ENCODE measurements around the gene SLC12A7.
"Not testable (repeated sequence)": the region's sequence is repeated elsewhere in the genome, so short reads cannot be mapped to it uniquely, and the experiment has no call there.

The SLC12A7 gene

DNA sequence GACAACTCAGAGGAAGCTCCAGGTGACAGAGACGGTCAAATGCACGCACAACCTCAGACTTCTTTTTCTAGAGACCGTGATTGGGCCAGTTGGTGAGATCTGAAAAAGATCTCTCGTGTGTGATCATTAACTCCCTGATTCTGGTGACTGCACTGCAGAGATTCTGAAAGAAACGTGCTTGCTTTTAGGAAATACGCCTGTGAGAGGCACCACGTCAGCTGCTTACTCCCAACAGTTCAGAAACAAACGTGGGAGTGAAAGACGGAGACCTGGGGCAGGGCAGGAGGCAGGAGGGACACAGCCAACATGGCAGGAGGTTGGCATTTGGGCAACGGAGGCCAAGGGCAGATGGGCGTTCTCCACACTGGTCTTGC, 15.9 kb downstream of the SLC12A7 start:
- no peak for DNase-seq (ENCODE audit: low read depth)

DNA sequence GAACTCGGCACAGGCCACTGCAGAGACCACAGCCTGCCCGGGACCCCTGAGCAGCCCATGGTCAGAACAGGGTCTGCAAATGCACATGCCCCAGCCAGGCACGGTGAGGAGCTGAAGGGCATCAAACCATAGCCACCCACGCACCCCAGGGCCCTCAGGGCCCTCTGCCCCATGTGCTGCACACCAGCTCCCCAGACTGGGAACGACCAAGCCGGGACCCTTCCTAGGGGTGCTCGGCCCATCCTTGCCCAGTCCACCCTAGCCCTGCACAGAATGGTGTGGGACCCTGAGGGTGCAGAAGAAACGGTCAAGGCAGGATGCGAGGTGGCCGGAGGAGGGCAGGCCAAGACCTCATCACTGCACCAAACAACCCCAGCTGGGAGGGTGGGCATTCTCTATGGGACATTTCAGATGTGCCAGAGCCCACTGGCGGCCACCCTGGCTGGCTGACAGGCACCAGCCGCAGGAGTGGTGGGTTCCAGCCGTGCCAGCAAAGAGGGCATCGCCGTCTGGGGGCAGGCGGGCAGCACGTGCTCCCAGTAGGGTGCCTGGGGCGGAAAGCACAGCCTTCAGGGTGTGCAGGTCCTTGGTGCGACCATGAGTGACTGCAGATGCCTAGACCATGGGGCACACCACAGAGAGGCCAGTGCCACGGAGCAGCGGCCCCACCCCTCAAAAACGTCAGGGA, 16.4 kb downstream of the SLC12A7 start:
- DNase-seq (ENCODE audit: low read depth), result no peak

- no peak for DNase-seq (ENCODE audit: low read depth)
Observed at GRCh38 chr5:1094670-1095190, 17.1 kb downstream of the SLC12A7 start.

GRCh38 chr5:1093361-1093760, 18.5 kb downstream of the SLC12A7 start:
- no peak for DNase-seq (ENCODE audit: low read depth)

- no peak for DNase-seq (ENCODE audit: low read depth)
Observed at GRCh38 chr5:1092122-1092521, 19.7 kb downstream of the SLC12A7 start.

DNA sequence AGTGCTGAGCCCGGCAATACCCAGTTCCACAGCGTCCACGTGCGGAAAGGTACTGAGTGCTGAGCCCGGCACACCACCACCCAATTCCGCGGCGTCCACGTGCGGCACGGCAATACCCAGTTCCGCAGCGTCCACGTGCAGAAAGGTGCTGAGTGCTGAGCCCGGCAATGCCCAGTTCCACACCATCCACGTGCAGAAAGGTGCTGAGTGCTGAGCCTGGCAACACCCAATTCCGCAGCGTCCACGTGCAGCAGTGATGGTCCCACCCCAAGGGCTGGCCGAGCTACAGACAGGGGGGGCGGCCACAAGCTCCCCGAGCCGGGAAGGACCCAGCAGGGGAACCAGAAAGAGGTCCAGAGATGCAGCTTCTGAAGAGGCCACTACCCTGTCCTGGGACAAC, 20.2 kb downstream of the SLC12A7 start:
- no peak for DNase-seq (ENCODE audit: low read depth)

DNA sequence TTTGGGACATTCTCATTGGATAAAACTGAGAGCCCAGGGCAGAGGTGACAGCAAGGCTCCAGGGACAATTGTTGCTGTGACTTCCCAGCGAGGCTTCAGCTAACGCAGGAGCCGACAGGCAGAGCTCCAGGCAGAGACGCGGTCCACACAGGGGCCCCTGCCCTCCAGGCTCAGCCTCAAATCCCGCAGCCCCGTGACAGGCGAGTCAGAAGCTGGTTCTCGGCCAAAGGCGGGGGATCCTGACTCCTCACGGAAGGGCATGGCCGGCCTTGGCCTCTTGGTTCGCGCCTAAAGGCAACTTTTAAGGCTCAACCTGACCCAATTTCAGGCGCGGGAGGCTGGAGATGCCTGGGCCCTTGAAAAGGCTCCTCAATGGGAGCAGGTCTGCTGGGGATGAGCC, 21.3 kb downstream of the SLC12A7 start:
- no peak for DNase-seq (ENCODE audit: low read depth)

DNA sequence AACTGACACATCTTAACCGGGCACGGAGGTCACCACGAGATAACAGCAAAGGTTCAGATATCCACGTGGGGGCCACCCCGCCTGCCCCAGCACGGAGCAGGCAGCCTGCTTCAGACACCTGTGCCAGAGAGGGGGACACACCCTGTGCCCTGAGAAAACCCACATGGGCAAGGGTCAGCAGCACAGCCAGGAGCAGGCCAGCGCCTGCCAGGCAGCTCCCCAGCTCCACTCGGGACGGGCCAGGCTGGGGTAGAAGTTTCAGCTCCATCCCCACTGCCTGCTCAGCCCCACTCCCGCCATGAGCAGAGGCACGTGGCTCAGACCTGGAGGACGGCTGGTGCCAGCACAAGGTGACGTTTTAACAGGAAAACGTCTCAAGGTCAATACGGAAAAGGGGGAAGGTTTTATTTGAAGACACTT, 22.2 kb downstream of the SLC12A7 start:
- no peak for DNase-seq (ENCODE audit: low read depth)

- no peak for DNase-seq (ENCODE audit: low read depth)
Observed at GRCh38 chr5:1089146-1089545, 22.7 kb downstream of the SLC12A7 start.

DNA sequence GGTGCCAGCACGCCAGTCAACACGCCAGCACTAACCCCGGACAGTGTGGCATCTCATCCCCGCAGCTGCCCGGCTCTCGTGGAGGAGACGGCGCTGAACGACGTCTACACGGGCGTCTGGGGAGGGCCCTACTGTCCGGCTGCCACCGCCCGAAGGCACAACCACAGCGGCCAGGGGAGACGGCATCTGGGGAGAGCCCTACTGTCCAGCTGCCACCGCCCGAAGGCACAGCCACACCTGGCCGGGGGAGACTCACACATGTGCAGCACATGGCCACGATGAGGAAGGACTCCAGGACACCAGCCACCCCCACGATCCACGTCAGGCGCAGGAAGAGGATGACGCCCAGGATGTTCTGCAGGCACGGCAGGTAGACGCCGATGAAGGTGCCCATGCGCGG, 23.1 kb downstream of the SLC12A7 start:
- DNase-seq (ENCODE audit: low read depth), result no peak

DNA sequence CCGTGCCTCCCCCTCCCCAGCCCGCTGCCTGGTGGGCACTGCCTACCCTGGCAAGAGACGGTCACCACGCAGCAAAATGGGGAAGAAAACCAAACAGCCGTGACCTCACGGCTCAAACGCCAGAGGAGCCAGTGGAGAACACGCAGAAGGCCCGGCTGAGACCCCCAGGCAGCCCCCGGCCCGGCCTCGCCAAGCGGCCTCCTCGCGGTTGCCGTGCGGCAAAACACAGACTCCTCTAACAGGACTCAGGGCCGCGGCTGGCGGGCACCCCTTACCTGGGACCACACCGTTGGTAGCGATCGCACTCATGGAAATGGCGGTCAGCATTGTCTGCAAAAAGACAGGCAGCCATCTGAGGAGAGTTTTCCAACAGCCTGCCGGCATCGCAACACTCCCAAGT, 23.8 kb downstream of the SLC12A7 start:
- no peak for DNase-seq (ENCODE audit: low read depth)

DNA sequence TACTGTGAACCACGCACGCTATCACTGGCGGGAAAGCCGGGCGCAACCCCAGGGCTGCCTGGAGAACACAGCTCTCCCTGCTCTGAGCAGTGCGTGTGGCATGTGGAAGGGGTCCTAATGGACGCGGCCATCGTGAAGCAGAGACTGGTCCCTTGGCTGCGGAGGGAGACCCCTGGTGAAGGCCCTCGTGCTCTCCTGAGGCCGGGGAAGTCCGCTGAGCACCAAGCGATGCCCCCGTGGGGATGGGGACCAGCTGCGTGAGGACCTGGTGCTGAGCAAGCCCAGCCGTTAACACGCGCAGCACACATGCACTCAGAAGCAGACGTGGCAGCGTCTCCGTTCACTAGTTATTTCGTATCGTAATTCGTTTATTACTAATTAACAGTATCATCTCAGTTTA, 24.4 kb downstream of the SLC12A7 start:
- DNase-seq (ENCODE audit: low read depth), result no peak

- no peak for DNase-seq (ENCODE audit: low read depth)
Observed at GRCh38 chr5:1086871-1087270, 25.0 kb downstream of the SLC12A7 start.

DNA sequence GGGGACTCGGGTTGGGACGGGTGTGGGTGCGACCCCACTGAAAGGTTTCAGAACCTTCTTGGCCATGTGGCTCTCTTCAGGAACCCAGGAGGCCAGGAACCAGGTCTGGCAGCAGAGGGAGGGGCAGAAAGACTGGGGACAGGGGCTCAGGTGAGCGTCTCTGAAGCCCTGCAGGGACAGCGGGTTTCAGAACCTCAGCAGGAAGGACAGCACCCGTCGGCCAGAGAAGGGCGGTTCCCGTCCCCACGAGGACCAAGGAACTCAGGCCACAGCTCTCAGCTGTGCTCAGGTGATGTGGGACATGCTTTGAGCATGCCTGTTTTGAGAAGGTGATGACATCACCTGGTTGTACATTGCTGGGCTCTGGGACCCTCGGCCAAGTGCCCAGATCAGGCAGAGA, 25.7 kb downstream of the SLC12A7 start:
- no peak for DNase-seq (ENCODE audit: low read depth)

DNA sequence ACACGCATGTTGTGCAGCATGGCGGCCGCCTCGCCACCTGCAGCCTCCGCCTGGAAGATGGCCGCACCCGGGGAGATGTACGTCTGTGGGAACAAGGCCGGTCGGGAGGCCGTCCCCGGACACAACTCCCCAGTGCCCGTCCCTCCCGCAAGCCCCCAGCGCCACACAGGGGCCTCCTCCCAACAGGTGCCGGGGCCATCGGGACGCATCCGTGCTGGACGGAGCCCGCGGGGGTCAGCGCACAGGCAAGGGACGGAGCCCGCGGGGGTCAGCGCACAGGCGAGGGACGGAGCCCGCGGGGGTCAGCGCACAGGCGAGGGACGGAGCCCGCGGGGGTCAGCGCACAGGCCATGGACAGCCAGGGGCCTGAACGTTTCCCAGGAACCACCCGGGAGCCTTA, 26.5 kb downstream of the SLC12A7 start:
- DNase-seq (ENCODE audit: low read depth), result no peak

DNA sequence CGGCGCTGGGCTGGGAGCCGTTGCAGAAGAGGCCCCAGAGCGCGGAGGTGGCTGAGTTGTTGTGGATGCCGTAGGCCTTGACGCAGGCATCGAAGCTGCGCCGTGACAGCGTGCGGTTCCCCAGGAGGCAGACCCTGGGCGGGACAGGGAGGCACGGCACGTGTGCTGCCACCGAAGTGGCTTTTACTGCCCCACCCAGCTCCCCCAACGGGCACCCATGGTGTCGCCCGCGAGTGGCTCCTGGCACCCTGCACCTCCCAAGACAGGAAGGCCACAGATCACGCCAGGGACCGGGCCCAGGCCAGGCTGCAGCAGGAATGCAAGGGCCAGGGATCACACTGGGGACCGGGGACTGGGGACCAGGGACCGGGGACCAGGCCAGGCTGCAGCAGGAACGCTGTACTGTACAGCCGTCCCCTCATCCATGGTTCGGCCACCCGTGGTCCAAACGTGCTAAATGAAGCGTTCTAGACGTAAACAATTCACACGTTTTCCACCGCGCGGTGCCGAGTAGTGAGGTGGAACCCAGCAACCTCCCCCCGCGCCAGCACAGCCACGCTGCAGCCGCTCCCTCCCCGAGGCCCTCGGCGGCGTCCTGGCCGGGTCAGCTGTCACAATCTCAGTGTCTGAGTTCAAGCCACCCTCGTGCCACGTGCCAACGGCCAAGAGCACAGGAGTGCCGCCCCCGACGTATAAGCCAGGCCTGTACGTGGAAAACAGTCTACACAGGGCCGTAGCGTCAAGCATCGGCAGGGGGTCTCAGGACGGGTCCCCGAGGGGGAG, 27.8 kb downstream of the SLC12A7 start:
- DNase-seq (ENCODE audit: low read depth), result no peak

DNA sequence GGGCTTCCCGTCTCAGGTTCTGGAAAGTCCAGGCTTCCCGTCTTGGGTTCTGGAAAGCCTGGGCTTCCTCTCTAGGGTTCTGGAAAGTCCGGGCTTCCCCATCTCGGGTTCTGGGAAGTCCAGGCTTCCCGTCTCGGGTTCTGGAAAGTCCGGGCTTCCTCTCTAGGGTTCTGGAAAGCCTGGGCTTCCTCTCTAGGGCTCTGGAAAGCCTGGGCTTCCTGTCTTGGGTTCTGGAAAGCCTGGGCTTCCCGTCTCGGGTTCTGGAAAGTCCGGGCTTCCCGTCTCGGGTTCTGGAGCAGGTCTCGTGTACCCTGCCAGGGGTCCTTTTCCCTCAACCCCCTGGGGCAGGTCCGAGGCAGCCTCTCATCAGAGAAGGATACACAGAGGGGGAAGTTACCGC, 28.8 kb downstream of the SLC12A7 start:
- DNase-seq (ENCODE audit: low read depth), result not testable (repeated sequence)

- no peak for DNase-seq (ENCODE audit: low read depth)
Observed at GRCh38 chr5:1081519-1081918, 30.3 kb downstream of the SLC12A7 start.

DNA sequence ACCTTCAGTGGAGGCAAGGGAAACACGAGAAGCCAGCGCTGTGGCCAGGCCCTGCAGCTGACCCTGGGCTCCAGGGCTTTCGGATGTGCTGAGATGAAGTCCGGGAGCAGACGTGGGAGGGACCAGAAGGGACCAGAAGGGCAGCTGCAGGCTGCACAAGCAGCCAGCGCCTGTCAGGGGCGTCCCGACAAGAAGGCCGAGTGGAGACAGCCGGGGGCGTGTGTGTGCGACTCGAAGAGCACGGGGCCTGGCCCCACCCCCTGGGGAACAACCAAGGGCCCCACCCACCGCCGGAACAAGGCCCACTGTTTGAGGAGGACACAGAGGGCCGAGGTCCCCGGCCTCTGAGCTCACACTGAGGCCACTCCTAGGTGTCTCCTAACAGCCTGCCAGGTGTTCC, 31.4 kb downstream of the SLC12A7 start:
- DNase-seq (ENCODE audit: low read depth), result no peak

DNA sequence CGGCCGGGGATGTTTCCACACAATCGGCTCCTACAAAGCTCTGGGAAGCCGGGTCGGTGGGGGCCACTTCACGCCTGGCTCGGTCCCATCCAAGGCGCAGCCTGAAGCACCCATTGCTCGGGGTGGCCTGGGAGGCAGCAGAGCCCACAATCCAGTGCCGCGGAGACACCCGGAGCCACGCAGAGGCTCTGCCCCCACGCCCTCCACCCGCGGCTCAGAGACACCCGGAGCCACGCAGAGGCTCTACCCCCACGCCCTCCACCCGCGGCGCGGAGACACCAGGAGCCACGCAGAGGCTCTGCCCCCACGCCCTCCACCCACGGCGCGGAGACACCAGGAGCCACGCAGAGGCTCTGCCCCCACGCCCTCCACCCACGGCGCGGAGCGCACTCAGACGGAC, 31.9 kb downstream of the SLC12A7 start:
- no peak for DNase-seq (ENCODE audit: low read depth)

GRCh38 chr5:1079486-1079885, 32.4 kb downstream of the SLC12A7 start:
- DNase-seq (ENCODE audit: low read depth), result no peak

DNA sequence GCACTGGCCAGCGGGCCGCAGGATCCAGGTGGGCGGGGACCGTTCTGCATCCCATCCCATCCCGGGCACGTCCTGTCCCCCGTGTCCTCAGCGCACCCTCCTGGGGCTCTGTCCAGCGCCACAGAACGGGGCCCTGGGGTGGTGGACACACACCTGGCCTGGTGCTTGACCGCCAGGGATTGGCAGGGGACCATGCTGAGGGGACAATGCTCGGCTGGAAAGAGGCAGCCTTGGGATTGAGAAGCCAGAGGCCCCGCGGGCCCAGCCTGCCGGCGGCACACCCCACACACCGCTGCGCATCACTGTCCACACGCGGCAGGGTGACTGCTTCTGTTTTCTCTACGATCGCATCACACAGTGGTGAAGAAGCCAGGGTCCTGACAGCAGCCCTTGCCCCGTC, 33.0 kb downstream of the SLC12A7 start:
- no peak for DNase-seq (ENCODE audit: low read depth)

DNA sequence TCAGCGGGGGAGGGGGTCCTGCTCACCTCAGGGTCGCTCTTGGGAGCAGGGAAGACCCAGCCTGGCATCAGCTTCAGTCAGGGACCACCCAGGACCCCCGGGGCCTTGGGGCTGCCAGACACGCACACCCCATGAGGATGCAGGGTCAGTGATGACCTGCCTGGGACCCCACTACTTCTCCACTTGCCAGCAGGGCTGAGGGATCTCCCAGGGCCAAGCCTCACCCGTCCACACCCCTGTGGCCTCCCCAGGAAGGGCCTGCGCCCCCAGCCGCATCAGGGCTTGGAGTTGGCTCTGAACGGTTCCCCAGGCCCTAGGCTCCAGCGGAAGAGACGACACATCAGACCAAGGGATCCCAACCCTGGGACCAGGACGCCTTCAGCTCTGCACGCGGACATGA, 33.7 kb downstream of the SLC12A7 start:
- no peak for DNase-seq (ENCODE audit: low read depth)
